Keratinocyte (primary cell): ENCODE measurements around the gene SAMD4A. TPM values are rescaled to one million over a fixed set of nuclear protein-coding genes. Genes with fewer than 3 reads are reported as not detected.

Source experiments
- DNase-seq: peaks from one replicate; pipeline ENCODE4 v3.0.0-alpha.2; 2011; ENCODE audit warnings: low read depth, missing footprints, low spot score
- FAIRE-seq: peaks from 2 replicates; lab custom pipeline; 2011; peaks lifted over from hg19 to GRCh38; lab: Jason Lieb, UNC
- H2AFZ ChIP-seq: 2 replicates; pipeline ENCODE4 v1.6.0; 2012; ENCODE audit warnings: low read length, control low read depth, inconsistent platforms; ENCODE audit not compliant: control insufficient read depth
- H3K27ac ChIP-seq: 2 replicates; pipeline ENCODE4 v1.5.1; 2011; ENCODE audit warnings: low read length; ENCODE audit not compliant: control insufficient read depth, insufficient read depth
- H3K27me3 ChIP-seq: 3 replicates; pipeline ENCODE4 v1.6.0; 2011; ENCODE audit warnings: low read length; ENCODE audit not compliant: control insufficient read depth, insufficient read depth; ENCODE audit errors: extremely low read depth
- H3K36me3 ChIP-seq, 2 experiments: 2 replicates in 1 of 2; 3 replicates in 1 of 2; pipeline ENCODE4 v1.5.1; 2011; ENCODE audit warnings: low read length in 2 of 2, mild to moderate bottlenecking in 1 of 2; ENCODE audit not compliant: control insufficient read depth in 2 of 2, insufficient read depth in 2 of 2; ENCODE audit errors: extremely low read depth in 1 of 2
- H3K4me1 ChIP-seq: 3 replicates; pipeline ENCODE4 v1.5.1; 2011; ENCODE audit warnings: low read length; ENCODE audit not compliant: control insufficient read depth, insufficient read depth; ENCODE audit errors: extremely low read depth
- H3K4me2 ChIP-seq: 3 replicates; pipeline ENCODE4 v1.6.0; 2011; ENCODE audit warnings: low read depth, low read length; ENCODE audit not compliant: control insufficient read depth, insufficient read depth; ENCODE audit errors: extremely low read depth
- H3K4me3 ChIP-seq, 3 experiments: fragments of 200-600 bp in 1 of 3; sonication (generic) in 1 of 3; 2 replicates in 2 of 3; 3 replicates in 1 of 3; pipeline ENCODE4 v1.5.1; 2011 to 2016; ENCODE audit warnings: low read length in 3 of 3, mild to moderate bottlenecking in 3 of 3, control low read depth in 2 of 3, inconsistent platforms in 1 of 3, low read depth in 1 of 3, mixed read lengths in 1 of 3, mixed run types in 1 of 3, moderate library complexity in 1 of 3; ENCODE audit not compliant: control insufficient read depth in 2 of 3, insufficient read depth in 2 of 3; ENCODE audit errors: extremely low read depth in 1 of 3
- H3K79me2 ChIP-seq: 2 replicates; pipeline ENCODE4 v1.6.0; 2012; ENCODE audit warnings: low read length; ENCODE audit not compliant: control insufficient read depth, insufficient read depth
- H3K9ac ChIP-seq: 3 replicates; pipeline ENCODE4 v1.6.0; 2011; ENCODE audit warnings: low read length; ENCODE audit not compliant: control insufficient read depth, insufficient read depth; ENCODE audit errors: extremely low read depth
- H3K9me1 ChIP-seq: 3 replicates; pipeline ENCODE4 v1.6.0; 2011; ENCODE audit warnings: low read length; ENCODE audit not compliant: control insufficient read depth, insufficient read depth; ENCODE audit errors: extremely low read depth
- H3K9me3 ChIP-seq: 2 replicates; pipeline ENCODE4 v1.5.1; 2012; ENCODE audit warnings: low read depth, low read length; ENCODE audit not compliant: control insufficient read depth
- H4K20me1 ChIP-seq: 3 replicates; pipeline ENCODE4 v1.6.0; 2011; ENCODE audit warnings: low read length; ENCODE audit not compliant: control insufficient read depth, insufficient read depth; ENCODE audit errors: extremely low read depth
- CTCF ChIP-seq, 3 experiments: IDR thresholded peaks in 1 of 3; conservative IDR thresholded peaks in 1 of 3; optimal IDR thresholded peaks in 1 of 3; 2 replicates in 2 of 3; 3 replicates in 1 of 3; pipeline versions ENCODE3 to v1.5.1; 2011; ENCODE audit warnings: low read length in 3 of 3, mild to moderate bottlenecking in 3 of 3, moderate library complexity in 2 of 3, control low read depth in 1 of 3, inconsistent platforms in 1 of 3; ENCODE audit not compliant: insufficient read depth in 2 of 3; ENCODE audit errors: extremely low read depth in 1 of 3
- EZH2 ChIP-seq: IDR thresholded peaks from one replicate; pipeline ENCODE4 v1.6.1; 2012; ENCODE audit warnings: inconsistent platforms, mild to moderate bottlenecking, low read length, moderate library complexity
- dilution Hi-C: fragments of 300-500 bp; cut with MboI; formaldehyde crosslinking; loops from one replicate; pipeline ENCODE4 v1.7.0; 2020; ENCODE audit warnings: low sequenced_read_pairs; ENCODE audit not compliant: extremely low pct_ligation_motif_present
- polyA plus RNA-seq, 5 experiments: library from polyadenylated mRNA; depleted of rRNA in 3 of 5; stranded (reverse) in 3 of 5; stranded (forward) in 1 of 5; unstranded in 1 of 5; fragments of >200 nt; gene quantifications; 1 replicate in 1 of 5; 2 replicates in 3 of 5; 3 replicates in 1 of 5; pipeline versions ENCODE4 v1.2.1 to v1.2.3, GENCODE V29; 2011 to 2012; ENCODE audit warnings: missing spikeins in 2 of 5, low read depth in 1 of 5, low replicate concordance in 1 of 5

SAMD4A gene
- polyA plus RNA-seq, 1 donor (not counting 4 experiments of a cell fraction or from before 2014, with no cell fraction given) = 16.2 TPM

- Histone ChIP-seq H3K9me3 (no peaks in the 10 kb centered on the region), H3K79me2 (no peaks in the 10 kb centered on the region), H3K4me3 (no peak overlapping the region), H3K4me1 (peaks cover 18% of the 10 kb centered on the region), H3K9me1 (peaks cover 8% of the 10 kb centered on the region), H3K27me3 (no peaks in the 10 kb centered on the region), H3K9ac (no peak overlapping the region), H3K36me3 (peaks cover 11 to 17% of the 10 kb centered on the region in 2 experiments), H2AFZ (no peak overlapping the region), H3K27ac (no peak overlapping the region), H4K20me1 (peaks cover 6% of the 10 kb centered on the region), H3K4me2 (no peak overlapping the region)
- TF ChIP-seq CTCF (optimal IDR thresholded peaks at IDR 0.05 in 1 of 3, IDR thresholded peaks at IDR 0.05 in 1 of 3, conservative IDR thresholded peaks at IDR 0.05 in 1 of 3; ENCODE audit: extremely low read depth in 1 of 3, insufficient read depth in 2 of 3, low read length in 3 of 3) (no peak), EZH2 (no peak)
- DNase-seq (no peak), FAIRE-seq (no peak)
- dilution Hi-C loops = no loop called here
Observed at GRCh38 chr14:54739514-54739913, 172.6 kb downstream of the SAMD4A start.

GRCh38 chr14:54742492-54743350, 175.8 kb downstream of the SAMD4A start:
- Histone ChIP-seq H3K4me1 (peaks cover 9% of the 10 kb centered on the region), H3K4me3 (no peak overlapping the region), H3K9me1 (peaks cover 3% of the 10 kb centered on the region), H3K27ac (no peak overlapping the region), H3K36me3 (peaks cover 11 to 23% of the 10 kb centered on the region in 2 experiments), H4K20me1 (peaks cover 6% of the 10 kb centered on the region), H3K4me2 (no peak overlapping the region), H3K27me3 (no peaks in the 10 kb centered on the region), H3K9me3 (no peaks in the 10 kb centered on the region), H2AFZ (no peak overlapping the region), H3K79me2 (no peaks in the 10 kb centered on the region), H3K9ac (no peak overlapping the region)
- DNase-seq (no peak), FAIRE-seq (no peak)
- TF ChIP-seq CTCF (optimal IDR thresholded peaks at IDR 0.05 in 1 of 3, IDR thresholded peaks at IDR 0.05 in 1 of 3, conservative IDR thresholded peaks at IDR 0.05 in 1 of 3; ENCODE audit: extremely low read depth in 1 of 3, insufficient read depth in 2 of 3, low read length in 3 of 3) (no peak), EZH2 (no peak)
- dilution Hi-C loops = no loop called here
